HG03097 (cell line): Measurements from ENCODE around the gene IL4R.
"Not testable (repeated sequence)": the region's sequence is repeated elsewhere in the genome, so short reads cannot be mapped to it uniquely, and the experiment has no call there.

ENCODE experiments used
- ATAC-seq: cut with Tn5 transposase; IDR thresholded peaks from one replicate; pipeline ENCODE4 v1.9.1; 2021; ENCODE audit not compliant: unreplicated experiment, low FRiP score

The IL4R gene

GRCh38 chr16:27401768-27402568 is 88.2 kb downstream of the IL4R start, which contains the start of gene IL21R:
Gene IL21R, plus strand, starts transcription at chr16:27402174. Its CDS starts 27,898 bp downstream, at chr16:27430072.
- peak; percentile 46 for ATAC-seq

- no peak for ATAC-seq
These were observed 88.8 kb downstream of the IL4R start for GRCh38 chr16:27402569-27402963.

GRCh38 chr16:27402964-27403600 is 89.3 kb downstream of the IL4R start:
- no peak for ATAC-seq

- ATAC-seq: no peak
These were observed 89.8 kb downstream of the IL4R start for GRCh38 chr16:27403601-27403992.

GRCh38 chr16:27404163-27404823 is 90.5 kb downstream of the IL4R start:
- no peak for ATAC-seq

GRCh38 chr16:27405546-27406451 is 92.0 kb downstream of the IL4R start:
- ATAC-seq: no peak

GRCh38 chr16:27406511-27407128 is 92.8 kb downstream of the IL4R start:
- no peak for ATAC-seq

GRCh38 chr16:27407133-27407532 is 93.4 kb downstream of the IL4R start:
- no peak for ATAC-seq

- peak; percentile 39 for ATAC-seq
These were observed 94.3 kb downstream of the IL4R start for GRCh38 chr16:27408012-27408601.

GRCh38 chr16:27408602-27409031 is 94.8 kb downstream of the IL4R start:
- no peak for ATAC-seq

GRCh38 chr16:27409958-27410357 is 96.2 kb downstream of the IL4R start:
- ATAC-seq: not testable (repeated sequence)

GRCh38 chr16:27410761-27411160 is 97.0 kb downstream of the IL4R start:
- no peak for ATAC-seq

- no peak for ATAC-seq
These were observed 100.2 kb downstream of the IL4R start for GRCh38 chr16:27413956-27414355.
